Neural cell (in vitro differentiated cells): Measurements from ENCODE around the gene TMEM164.

Experiments
- EP300 ChIP-seq: fragments of 450-650 bp; conservative IDR thresholded peaks from 2 replicates; pipeline ENCODE4 v1.6.1; 2014; ENCODE audit warnings: antibody characterized with exemption, mild to moderate bottlenecking, moderate library complexity; ENCODE audit not compliant: poor library complexity, severe bottlenecking
- EZH2 ChIP-seq: fragments of 200-600, 300-800 bp; shearing (Covaris generic), sonication (generic); IDR thresholded peaks from 2 replicates; pipeline ENCODE4 v1.6.1; 2014; ENCODE audit warnings: antibody characterized with exemption, low read length, borderline replicate concordance, mild to moderate bottlenecking; ENCODE audit not compliant: insufficient read depth, poor library complexity, severe bottlenecking
- MXI1 ChIP-seq: fragments of 450-650 bp; conservative IDR thresholded peaks from 2 replicates; pipeline ENCODE4 v1.6.1; 2014; ENCODE audit warnings: antibody characterized with exemption, mild to moderate bottlenecking; ENCODE audit not compliant: poor library complexity, severe bottlenecking
- POLR2AphosphoS5 ChIP-seq: IDR thresholded peaks from 2 replicates; pipeline ENCODE4 v1.6.1; 2012
- RAD21 ChIP-seq: fragments of 450-650 bp; conservative IDR thresholded peaks from 2 replicates; pipeline ENCODE4 v1.6.1; 2014; ENCODE audit warnings: antibody characterized with exemption, mild to moderate bottlenecking, moderate library complexity
- SMC3 ChIP-seq: fragments of 450-650 bp; conservative IDR thresholded peaks from 2 replicates; pipeline ENCODE4 v1.6.1; 2014; ENCODE audit warnings: antibody characterized with exemption, mild to moderate bottlenecking, moderate library complexity; ENCODE audit not compliant: poor library complexity
- TAF1 ChIP-seq: IDR thresholded peaks from 2 replicates; pipeline ENCODE4 v1.6.1; 2012; ENCODE audit warnings: low read depth
- TF ChIP-seq, protein P1 (sequence below): fragments of 450-650 bp; IDR thresholded peaks from 2 replicates; pipeline ENCODE4 v1.5.1; 2014; ENCODE audit warnings: antibody characterized with exemption, mild to moderate bottlenecking, moderate library complexity; ENCODE audit not compliant: poor library complexity, severe bottlenecking
- TF ChIP-seq, protein P2 (sequence below): IDR thresholded peaks from 2 replicates; pipeline ENCODE4 v1.6.1; 2012; ENCODE audit warnings: borderline replicate concordance

DNA sequence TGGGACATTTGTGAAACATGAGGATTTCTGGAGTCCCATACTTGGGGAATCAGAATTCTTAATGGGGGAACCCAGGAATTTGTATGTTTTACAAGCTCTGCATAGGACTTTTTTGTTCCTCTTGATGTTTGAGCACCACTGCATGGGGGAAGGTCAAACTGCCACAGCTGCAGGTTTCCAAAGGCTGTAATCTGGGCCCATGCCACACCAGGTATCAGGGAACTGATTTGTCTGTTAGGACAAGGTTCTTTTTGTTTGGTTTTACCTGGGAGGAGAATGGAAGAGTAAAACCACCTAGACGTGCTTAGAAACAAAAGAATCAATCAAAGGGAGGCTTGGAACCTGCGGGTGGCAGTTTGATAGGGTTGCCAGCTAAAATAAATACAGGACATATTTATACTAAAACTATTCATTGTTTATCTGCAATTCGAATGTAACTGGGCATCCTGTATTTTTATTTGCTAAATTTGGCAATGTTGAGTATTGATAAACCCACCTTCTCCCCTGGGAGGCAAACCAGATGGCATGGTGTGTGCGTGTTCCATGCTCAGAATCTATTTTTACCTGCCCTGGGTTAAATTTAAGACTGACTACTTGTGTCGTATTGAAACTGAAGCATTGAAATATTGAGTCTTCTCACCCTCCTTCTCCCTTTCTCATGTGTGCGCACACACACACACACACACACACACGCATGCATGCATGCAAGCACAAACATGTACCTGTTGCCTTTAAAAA lies 63.7 kb downstream of the TMEM164 start:
- TF ChIP-seq, protein P1, sequence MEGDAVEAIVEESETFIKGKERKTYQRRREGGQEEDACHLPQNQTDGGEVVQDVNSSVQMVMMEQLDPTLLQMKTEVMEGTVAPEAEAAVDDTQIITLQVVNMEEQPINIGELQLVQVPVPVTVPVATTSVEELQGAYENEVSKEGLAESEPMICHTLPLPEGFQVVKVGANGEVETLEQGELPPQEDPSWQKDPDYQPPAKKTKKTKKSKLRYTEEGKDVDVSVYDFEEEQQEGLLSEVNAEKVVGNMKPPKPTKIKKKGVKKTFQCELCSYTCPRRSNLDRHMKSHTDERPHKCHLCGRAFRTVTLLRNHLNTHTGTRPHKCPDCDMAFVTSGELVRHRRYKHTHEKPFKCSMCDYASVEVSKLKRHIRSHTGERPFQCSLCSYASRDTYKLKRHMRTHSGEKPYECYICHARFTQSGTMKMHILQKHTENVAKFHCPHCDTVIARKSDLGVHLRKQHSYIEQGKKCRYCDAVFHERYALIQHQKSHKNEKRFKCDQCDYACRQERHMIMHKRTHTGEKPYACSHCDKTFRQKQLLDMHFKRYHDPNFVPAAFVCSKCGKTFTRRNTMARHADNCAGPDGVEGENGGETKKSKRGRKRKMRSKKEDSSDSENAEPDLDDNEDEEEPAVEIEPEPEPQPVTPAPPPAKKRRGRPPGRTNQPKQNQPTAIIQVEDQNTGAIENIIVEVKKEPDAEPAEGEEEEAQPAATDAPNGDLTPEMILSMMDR = no peak
- TF ChIP-seq EZH2 (no peak), SMC3 (no peak), EP300 (no peak), RAD21 (no peak), TAF1 (no peak), POLR2AphosphoS5 (no peak), MXI1 (no peak)
- TF ChIP-seq, protein P2, sequence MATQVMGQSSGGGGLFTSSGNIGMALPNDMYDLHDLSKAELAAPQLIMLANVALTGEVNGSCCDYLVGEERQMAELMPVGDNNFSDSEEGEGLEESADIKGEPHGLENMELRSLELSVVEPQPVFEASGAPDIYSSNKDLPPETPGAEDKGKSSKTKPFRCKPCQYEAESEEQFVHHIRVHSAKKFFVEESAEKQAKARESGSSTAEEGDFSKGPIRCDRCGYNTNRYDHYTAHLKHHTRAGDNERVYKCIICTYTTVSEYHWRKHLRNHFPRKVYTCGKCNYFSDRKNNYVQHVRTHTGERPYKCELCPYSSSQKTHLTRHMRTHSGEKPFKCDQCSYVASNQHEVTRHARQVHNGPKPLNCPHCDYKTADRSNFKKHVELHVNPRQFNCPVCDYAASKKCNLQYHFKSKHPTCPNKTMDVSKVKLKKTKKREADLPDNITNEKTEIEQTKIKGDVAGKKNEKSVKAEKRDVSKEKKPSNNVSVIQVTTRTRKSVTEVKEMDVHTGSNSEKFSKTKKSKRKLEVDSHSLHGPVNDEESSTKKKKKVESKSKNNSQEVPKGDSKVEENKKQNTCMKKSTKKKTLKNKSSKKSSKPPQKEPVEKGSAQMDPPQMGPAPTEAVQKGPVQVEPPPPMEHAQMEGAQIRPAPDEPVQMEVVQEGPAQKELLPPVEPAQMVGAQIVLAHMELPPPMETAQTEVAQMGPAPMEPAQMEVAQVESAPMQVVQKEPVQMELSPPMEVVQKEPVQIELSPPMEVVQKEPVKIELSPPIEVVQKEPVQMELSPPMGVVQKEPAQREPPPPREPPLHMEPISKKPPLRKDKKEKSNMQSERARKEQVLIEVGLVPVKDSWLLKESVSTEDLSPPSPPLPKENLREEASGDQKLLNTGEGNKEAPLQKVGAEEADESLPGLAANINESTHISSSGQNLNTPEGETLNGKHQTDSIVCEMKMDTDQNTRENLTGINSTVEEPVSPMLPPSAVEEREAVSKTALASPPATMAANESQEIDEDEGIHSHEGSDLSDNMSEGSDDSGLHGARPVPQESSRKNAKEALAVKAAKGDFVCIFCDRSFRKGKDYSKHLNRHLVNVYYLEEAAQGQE = no peak
